Measurements from ENCODE around the gene MESP2.
"Not testable (repeated sequence)": the region's sequence is repeated elsewhere in the genome, so short reads cannot be mapped to it uniquely, and the experiment has no call there.

The MESP2 gene

DNA sequence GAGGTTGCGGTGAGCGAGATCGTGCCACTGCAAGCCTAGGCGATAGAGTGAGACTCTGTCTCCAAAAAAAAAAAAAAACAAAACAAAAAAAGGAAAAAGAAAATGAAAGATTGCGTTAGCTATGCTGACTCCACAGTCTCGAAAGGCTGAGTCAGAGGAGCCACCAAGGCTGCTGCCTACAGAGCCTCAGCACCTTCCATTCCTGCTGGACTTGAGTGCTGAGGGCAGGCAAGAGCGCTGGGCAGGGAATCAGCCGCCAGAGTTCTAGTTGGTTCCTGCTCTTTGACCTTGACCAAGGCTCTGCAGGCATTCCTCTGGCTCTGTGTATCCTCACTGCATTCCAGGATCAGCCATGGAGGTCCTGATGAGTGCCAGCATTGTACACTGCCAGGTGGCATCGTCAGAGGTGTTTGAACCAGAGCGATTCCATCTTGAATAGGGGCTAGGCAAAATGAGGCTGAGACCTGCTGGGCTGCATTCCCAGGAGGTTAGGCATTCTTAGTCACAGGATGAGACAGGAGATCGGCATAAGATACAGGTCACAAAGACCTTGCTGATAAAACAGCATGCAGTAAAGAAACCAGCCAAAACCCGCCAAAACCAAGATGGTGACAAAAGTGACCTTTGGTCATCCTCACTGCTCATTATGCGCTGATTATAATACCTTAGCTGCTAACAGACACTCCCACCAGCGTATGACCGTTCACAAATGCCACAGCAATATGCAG, 5.9 kb downstream of the MESP2 start:
- no peak for DNase-seq

DNA sequence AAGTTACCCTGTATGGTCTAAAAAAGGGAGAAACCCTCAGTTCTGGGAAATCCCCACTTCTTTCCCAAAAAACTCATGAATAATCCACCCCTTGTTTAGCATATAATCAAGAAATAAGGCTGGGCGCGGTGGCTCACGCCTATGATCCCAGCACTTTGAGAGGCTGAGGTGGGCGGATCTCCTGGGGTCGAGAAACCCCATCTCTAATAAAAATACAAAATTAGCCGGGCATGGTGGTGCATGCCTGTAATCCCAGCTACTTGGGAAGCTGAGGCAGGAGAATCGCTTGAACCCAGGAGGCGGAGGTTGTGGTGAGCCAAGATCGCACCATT, 6.5 kb downstream of the MESP2 start:
- not testable (repeated sequence) for DNase-seq

DNA sequence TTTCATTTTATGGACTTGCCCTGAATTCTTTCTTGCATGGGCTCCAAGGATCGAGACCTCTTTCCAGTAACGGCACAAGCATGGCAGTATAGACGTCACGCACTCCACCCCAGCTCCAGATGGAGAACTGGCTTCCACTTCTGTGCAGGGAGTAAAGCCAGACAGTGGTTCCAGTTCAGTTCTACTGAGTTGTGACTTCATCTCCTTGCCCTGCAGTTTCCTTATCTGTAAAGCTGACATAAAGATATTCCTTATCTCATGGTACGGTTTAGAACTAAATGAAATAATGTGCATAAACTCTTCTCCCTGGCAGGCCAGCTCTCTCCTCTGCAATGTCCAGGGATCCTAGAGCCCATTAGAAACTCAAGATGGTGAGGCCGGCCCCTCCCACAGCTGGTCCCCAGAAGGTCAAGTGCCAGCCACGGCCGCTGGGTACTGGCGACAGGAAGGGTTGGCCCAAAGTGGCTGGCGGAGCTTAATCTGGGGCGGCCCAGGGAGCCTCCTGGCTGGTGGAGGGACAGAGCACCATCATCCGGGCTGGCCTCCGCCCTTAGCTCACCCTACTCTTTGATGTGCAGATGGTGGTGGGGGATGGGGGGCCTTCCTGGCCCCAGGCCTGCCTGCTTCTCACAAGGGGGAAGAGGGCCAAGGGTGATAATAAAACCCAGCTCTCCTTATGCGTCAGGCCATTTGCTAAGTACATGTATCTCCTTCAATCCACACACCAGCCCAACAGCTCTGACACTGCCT, 7.2 kb downstream of the MESP2 start:
- DNase-seq = no peak

DNA sequence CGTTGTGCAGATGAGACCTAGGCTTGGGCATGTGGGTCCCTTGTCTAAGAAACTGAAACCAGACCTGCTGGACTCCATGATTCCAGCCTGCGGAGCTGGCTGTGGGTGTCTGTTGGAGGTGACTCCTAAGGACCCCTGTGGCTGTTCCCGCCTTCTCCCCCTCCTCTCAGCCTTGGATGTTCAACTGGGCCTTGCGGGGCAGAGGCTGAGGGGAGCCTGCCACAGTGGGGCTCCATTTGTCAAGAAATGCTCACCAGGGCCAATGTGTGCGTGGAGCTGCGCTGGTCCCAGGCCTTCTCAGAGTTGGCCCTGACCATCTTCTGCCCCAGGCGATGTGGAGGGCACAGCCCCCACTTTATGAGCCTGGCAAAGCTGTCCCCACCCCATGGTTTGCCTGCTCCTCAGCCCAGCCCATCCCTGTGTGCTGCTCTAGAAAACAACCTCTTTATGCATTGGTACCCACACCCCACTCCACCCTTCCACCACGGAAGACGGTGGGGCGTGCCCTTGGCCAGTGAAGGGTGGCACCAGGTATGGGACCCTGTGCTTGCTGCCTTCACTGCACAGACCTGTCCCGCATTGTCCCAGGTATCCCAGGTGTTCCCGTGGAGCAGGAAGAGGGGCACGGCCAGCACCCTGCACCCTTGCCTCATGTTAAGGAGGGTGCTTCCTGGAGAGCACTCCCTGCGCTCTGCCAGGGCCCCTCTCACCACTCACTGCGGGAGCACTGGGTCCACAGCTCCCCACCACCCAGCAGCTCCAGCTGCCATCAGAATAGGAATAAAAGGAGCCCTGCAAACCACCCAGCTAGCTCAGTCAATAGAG, 7.9 kb downstream of the MESP2 start:
- DNase-seq = no peak

DNA sequence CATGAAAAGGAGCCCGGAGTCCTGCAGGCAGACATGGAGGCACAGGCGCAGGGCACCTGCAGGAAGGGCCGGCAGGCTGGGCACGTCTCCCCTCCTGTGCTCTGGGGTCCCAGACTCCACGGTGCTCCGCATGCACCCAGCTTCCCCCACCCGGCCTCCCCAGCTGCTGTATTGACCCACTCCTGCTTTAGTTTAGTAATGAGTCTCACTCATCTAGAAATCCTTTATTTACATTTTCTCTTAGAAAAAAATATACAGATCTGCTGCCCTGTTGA, 8.5 kb downstream of the MESP2 start:
- no peak for DNase-seq

GRCh38 chr15:89785064-89785773, 9.1 kb downstream of the MESP2 start:
- no peak for DNase-seq

DNA sequence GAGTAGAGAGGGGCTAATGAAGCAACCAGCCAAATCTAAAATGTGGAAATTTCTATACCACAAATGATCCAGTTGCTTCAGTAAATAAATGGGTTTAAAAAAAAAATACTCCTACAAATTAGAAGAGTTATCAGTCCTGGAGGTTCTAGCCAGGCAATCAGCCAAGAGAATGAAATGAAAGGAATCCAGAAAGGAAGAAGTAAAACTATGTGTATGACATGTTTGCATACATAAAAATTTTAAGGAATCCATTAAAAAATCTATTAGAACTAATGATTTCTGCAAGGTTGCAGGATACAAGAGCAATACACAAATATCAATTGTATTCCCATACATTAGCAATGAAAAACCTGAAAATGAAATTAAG, 9.6 kb downstream of the MESP2 start:
- DNase-seq = no peak

GRCh38 chr15:89787944-89788343, 11.8 kb downstream of the MESP2 start:
- DNase-seq = no peak

GRCh38 chr15:89788585-89788984, 12.5 kb downstream of the MESP2 start:
- DNase-seq = not testable (repeated sequence)

GRCh38 chr15:89790206-89790605, 14.1 kb downstream of the MESP2 start:
- no peak for DNase-seq

- DNase-seq = no peak
Measured at GRCh38 chr15:89790661-89791060, 14.5 kb downstream of the MESP2 start.

DNA sequence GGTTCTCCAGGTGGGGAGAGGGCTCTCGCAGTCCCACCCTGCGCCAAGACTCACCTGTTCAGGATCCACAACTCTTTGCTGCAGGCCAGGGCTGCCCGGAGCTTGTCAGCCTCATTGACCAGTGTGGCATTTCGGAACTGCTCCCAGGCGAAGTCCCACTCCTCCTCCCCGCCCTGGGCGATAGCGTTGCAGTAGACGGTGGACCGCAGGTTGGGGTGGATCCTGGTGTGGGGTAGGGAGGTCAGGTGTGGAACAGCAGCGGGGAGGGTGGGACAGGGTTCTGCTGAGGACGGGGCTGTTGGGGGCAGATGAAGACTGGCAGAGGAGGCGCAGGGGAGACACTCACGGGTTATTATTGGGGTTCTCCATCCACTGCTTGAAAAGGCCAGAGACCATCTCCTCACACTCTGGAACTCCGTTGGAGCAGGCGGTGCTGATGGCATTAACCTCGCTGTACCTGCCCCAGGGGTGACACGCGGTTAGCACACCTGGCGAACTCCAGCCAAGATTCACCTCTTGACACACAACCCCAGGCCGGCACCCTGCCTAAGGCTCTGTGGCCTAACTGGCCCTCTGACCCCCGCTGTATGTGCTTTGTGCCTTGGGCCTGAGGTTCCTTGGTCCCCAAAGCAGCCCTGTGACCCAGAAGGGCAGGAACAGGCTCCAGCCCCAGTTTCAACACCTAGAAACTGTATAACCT, 16.1 kb downstream of the MESP2 start:
- no peak for DNase-seq

- no peak for DNase-seq
Measured at GRCh38 chr15:89794627-89795241, 18.6 kb downstream of the MESP2 start.

DNA sequence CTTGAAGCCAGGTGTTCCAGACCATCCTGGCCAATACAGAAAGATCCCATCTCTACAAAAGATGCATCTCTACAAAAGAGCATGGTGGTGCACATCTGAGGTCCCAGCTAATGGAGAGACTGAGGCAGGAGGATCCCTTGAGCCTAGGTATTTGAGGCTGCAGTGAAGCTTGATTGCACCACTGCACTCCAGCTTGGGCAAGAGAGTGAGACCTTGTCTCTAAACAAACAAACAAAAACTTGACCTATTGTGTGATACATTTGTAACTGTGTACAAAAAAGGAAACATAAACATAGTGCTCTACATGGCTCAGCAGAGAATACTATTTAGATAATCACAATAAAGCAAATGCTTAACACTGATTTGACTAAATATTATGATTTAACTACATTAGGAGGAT, 19.9 kb downstream of the MESP2 start:
- DNase-seq = no peak

- no peak for DNase-seq
Measured at GRCh38 chr15:89797678-89798201, 21.6 kb downstream of the MESP2 start.

DNA sequence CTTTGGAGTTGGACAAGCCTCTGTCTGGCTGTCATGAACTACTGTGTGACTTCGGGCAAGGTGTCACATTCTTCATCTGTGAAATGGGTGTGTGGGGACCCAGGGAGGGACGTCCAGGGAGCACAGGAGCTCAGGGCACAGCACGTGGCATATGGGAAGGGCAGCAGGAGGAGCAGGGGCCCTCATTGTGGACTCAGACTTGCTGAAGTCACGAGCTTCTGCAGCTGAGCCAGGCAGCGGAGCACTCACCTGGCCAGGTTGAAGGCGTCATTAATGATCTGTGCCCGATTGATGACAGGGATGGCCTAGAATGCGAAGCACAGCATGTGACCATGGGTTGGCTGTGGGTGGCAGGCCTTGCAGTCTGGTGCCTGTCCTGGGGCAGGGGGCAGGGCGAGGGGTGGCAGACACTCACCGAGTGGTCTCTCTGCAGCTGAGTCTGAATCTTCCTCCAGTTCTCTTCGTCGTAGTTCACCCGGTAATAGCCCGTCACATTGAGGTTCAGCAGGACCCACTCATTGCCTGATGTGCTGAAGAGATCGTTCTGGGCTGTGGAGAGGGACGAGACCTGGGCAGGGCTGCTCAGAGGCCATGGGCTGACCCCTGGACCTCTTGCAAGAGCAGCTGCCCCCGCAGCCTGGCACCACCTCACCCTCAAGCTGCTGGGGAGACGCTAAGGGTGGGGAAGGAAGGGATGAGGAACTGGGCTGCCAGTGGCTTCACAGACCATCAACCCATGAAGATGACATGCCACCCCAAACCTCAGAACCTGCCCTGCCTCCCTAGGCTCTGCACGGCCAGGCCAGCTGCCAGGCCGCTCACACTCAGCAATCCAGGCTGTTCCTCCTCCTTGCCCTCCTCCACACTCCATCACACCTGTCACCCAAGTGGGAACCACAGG, 23.1 kb downstream of the MESP2 start:
- no peak for DNase-seq

DNA sequence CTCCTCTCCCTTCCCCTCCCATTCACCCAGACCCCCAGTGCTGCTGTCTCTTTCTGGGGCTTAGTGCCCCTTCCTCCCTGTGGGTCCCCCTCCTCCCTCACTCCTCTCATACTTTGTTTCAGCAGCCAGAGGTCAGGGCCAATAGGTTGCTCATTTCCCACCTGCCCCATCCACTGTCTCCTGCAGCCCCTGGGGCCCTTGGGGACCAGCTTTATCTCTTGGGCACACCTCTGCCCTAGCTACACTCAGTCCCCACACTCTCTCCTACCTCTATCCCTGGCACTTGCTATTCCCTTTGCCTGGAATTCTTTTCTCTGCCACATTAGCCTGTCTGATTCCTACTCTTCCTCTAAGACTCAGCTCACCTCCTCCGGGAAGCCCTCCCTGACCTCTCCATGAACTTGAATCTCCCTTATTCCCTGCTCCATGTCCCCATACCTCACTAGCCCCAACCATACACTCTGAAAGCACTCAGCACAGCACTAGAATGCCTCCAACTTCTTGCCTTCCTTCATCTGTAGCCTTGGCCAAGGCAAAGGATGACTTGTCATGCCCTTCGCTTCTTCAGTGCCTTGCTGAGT, 23.9 kb downstream of the MESP2 start:
- no peak for DNase-seq

DNA sequence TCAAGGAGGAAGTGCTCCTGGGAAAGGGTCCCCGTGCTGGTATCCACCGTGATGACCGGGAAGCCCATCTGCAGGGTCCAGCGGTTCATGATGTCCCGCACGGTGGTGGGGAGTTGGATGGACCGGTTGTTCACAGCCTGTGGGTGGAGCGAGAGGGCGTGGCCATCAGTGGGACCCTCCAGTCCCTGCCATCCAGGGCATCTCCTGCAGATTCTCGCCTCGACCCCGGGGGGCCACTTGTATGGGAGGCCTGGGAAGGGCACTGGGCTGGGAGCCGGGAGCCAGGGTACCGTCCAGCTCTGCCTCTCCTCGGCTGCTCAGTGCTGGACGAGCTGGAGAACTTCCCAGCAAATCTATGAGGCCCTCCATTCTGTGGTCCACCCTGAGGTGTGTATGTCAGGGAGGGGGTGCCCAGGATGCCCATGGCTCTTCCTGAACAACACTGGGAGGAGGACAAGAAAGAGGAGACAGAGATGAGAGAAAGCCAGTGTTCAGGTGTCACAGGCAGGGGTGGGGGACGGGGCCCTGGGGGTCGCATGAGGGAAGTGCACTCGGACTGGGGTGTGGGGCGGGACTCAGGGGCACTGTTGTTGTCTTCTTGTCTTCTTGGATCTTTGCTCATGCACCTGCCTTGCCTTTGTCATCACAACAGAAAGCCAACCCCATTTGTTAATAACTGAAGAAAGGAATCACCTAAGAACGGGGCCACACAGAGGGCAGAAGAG, 25.5 kb downstream of the MESP2 start:
- no peak for DNase-seq

- no peak for DNase-seq
Measured at GRCh38 chr15:89802231-89802928, 26.2 kb downstream of the MESP2 start.
